ENCODE results near the gene RFNG. TPM values are rescaled to one million over a fixed set of nuclear protein-coding genes. Genes with fewer than 3 reads are reported as not detected.

RFNG gene
- total RNA-seq, 4 donors from 2014 or later: 22.5 to 66.9 (median 49.0) TPM

DNA sequence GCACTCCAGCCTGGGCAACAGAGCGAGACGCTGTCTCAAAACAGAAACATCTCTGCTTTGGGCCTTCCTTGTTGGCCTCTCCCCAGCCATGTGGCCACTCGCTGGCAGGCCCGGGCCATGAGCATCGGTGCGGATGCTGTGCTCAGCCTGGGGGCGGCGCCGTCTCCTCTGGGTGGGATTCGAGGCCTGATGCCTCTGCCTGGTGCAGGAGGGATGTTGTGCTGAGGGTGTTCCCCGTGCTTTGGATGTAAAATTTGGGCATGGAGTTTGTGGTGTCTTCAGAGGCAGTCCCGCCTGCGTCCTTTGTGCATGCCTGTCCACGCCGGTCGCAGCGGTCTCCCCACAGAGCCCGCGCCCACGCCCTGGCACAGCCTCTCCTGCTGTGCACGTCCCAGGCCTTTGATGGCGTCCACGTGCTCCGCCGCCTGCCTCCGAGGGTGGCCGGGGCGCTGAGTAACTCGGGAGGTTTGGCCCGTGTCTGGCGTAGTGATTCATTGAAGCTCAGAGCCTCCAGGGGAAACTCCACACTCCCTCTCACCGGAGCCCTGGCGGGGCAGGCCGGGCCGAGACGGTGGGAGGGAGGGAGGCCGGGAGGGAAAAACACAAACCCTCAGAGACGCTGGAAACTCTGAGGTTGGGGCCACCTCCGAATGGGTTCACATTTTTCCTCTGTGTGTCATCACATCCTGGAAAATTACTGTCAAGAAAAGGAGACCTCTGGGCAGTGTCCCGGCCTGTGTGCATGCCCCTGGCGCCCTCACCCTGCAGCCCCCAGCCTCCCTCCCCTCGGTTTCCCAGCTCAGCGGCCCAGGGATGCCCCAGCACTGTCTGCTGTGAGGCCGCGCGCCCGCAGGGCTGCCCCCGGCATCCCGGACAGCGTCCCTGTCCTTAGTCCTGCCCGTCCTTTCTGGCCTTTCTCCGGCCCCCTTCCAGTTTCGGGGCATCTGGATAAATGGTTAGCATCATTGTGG is 47.9 kb downstream of the RFNG start:
- TF ChIP-seq, protein P1, sequence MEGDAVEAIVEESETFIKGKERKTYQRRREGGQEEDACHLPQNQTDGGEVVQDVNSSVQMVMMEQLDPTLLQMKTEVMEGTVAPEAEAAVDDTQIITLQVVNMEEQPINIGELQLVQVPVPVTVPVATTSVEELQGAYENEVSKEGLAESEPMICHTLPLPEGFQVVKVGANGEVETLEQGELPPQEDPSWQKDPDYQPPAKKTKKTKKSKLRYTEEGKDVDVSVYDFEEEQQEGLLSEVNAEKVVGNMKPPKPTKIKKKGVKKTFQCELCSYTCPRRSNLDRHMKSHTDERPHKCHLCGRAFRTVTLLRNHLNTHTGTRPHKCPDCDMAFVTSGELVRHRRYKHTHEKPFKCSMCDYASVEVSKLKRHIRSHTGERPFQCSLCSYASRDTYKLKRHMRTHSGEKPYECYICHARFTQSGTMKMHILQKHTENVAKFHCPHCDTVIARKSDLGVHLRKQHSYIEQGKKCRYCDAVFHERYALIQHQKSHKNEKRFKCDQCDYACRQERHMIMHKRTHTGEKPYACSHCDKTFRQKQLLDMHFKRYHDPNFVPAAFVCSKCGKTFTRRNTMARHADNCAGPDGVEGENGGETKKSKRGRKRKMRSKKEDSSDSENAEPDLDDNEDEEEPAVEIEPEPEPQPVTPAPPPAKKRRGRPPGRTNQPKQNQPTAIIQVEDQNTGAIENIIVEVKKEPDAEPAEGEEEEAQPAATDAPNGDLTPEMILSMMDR (IDR thresholded peaks at IDR 0.05; ENCODE audit: low read depth): no peak

DNA sequence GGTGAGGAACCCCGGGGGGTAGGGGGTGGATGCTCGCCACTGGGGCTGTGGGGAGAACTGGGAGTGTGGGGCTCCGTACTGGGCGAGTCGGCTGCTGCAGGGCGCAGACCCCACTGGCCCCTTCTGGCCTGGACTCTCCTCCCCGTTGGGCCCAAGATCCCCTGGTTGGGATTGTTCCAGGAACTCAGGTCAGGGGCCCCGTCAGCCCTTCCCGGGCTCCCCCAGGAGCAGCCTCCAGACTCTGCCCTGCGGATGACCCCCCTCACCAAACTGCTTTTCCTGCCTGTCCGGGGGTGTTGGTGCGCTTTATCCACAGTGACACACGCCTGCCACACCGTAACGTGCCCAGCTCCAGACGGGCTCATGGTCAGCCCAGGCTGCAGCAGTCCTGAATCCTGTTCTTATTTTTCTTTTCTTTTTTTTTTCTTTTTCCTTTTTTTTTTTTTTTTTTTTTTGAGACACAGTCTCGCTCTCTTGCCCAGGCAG is 50.0 kb downstream of the RFNG start:
- TF ChIP-seq, protein P1 (IDR thresholded peaks at IDR 0.05; ENCODE audit: low read depth): no peak

DNA sequence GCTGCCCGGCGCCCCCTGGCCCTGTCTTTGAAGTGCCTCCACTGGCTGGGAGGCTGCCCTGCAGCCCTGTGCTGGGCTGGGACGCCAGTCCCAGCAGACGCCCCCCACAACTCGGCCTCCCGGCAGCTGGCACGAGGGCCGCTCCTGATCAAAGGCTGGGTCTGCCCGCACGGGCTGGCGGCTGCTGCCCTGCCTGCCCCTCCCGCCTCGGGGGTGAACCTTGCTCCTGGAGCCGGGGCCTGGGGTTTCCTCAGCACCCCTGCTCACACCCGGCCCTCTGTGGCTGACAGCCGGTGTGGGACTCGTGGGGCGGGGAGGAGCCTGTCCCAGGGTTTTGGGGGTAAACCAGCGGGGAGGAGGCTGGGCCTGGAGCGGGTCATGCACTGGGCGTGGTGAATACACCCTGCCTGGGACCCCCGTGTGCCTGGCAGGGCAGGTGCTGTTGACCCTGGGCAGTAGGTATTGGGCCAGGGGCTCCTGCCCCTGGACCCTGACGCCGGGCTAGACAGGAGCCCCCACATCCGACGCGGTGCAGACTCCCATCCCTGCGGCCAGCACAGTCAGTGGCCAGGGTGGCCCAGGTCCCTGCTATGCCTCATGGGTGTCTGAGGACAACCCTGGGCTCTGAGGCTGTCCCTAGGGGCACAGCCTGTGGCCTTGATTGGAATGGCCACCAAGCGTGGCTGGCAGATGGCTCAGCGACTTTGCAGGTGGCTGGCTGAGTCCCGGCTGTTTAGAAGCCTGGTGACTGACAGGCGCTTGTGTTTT is 50.6 kb downstream of the RFNG start:
- TF ChIP-seq, protein P1 (IDR thresholded peaks at IDR 0.05; ENCODE audit: low read depth): no peak

DNA sequence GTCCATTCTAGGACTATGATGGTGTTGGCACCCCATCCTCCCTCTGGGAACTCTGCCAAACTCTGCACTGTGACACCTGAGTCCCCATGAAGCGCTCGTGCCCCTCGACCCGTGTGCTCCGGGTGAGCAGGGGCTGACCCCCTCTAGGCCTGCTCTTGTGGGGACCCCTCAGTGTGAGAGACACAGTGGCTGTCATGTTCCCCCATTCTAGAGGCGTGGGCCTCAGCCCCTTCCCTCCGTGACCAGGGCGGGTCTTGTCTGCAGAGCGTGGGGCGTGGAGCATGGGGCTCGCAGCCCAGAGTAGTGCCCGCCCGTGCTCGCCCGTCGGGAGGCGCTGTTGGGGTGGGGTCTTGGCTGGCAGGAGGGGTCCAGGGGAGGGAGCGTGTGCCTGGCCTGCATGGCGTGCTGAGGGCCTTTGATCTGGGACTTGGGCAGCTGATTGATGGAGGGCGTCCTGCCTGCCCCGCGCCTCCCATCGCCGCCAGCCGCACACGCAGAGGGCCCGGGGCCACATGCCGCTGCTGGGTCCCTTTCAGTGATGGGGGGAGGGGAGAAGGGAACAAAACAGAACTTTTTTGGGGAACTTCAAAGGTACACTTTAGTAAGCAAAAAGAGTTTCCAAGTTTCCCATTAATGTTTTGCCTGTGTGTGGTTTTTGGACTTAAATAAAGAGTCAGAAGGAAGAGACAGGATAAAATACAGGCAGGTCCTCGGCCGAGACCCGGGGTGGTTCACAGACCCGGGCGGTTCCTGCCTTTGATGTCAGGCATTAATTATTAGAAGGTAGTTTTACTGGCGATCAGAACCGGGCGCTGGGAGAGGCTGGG is 51.4 kb downstream of the RFNG start:
- TF ChIP-seq, protein P1 (IDR thresholded peaks at IDR 0.05; ENCODE audit: low read depth): no peak

DNA sequence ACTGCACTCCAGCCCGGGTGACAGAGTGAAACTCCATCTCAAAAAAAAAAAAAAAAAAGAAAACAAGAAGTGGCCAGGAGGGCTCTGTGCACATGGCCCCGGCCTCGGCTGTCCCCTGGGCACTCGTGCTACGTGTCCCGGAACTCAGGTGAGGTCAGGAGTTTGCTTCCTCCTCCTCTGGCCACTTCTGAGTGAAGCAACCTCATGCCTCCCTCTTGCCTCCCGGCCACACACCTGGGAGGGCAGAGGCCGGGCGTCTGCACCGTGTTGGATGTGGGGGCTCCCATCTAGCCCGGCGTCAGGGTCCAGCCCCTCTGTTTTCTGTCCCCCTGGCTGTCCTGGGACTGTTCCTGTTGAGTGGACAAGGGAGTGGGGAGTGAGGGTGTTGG is 52.0 kb downstream of the RFNG start:
- TF ChIP-seq, protein P1 (IDR thresholded peaks at IDR 0.05; ENCODE audit: low read depth): no peak

DNA sequence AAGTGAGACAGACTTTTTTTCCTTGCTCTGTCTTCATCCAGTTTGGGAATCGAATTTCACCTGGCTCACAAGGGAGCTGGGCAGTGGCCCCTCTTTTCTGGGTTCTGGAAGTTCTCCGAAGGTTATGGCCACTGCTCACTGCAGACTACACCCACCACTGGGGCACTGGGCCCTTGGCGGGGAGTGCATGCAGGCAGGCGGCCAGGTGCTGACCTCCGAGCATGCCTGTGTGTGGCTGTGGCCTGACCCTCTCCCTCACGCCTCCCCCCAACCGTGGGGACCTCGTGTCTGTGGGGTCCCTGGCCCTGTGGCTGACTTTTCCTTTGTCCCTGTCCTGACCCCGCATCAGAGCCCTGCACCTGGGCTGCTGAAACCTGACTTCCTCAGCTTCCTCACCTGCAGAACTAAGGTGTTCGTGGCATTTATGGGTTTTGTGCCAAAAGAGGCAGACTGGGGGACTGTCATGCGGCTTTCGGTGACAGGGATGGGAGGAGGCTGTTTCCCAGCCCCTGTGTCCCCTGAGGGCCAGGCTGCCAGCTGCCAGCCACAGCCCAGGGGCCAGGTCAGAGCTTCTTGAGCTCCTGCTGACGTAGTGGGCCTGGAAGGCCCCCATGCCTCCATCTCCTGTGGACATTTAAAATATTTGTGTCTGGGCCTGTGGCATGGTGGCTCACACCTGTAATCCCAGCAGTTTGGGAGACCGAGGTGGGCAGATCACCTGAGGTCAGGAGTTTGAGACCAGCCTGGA is 52.7 kb downstream of the RFNG start:
- TF ChIP-seq, protein P1 (IDR thresholded peaks at IDR 0.05; ENCODE audit: low read depth): no peak
